Activated naive CD8-positive, alpha-beta T cell treated with anti-CD3 and anti-CD28 coated beads, Interleukin-2, amount 50 U/mL, for 24 hours (primary cell): ENCODE data around the gene DUSP8.
"Not testable (repeated sequence)": the region's sequence is repeated elsewhere in the genome, so short reads cannot be mapped to it uniquely, and the experiment has no call there.

Experiments used
- ATAC-seq: fragments of 150-1000 bp; cut with Tn5 transposase; one replicate; pipeline ENCODE4 v1.10.0; 2021
- DNase-seq: peaks from one replicate; pipeline ENCODE4 v3.0.0; 2021
- H3K27ac Mint-ChIP-seq: one replicate; pipeline ENCODE4 v1.8.0; 2021; ENCODE audit warnings: mild to moderate bottlenecking, mixed read lengths
- H3K27me3 Mint-ChIP-seq: one replicate; pipeline ENCODE4 v1.8.0; 2021; ENCODE audit warnings: mixed read lengths
- H3K36me3 Mint-ChIP-seq: one replicate; pipeline ENCODE4 v1.8.0; 2021; ENCODE audit warnings: low read depth, mixed read lengths
- H3K4me1 Mint-ChIP-seq: one replicate; pipeline ENCODE4 v1.8.0; 2021; ENCODE audit warnings: mixed read lengths
- H3K4me3 Mint-ChIP-seq: one replicate; pipeline ENCODE4 v1.8.0; 2021; ENCODE audit warnings: mild to moderate bottlenecking, moderate library complexity, mixed read lengths
- H3K9me3 Mint-ChIP-seq: one replicate; pipeline ENCODE4 v1.8.0; 2021; ENCODE audit warnings: mixed read lengths

The DUSP8 gene, protein sequence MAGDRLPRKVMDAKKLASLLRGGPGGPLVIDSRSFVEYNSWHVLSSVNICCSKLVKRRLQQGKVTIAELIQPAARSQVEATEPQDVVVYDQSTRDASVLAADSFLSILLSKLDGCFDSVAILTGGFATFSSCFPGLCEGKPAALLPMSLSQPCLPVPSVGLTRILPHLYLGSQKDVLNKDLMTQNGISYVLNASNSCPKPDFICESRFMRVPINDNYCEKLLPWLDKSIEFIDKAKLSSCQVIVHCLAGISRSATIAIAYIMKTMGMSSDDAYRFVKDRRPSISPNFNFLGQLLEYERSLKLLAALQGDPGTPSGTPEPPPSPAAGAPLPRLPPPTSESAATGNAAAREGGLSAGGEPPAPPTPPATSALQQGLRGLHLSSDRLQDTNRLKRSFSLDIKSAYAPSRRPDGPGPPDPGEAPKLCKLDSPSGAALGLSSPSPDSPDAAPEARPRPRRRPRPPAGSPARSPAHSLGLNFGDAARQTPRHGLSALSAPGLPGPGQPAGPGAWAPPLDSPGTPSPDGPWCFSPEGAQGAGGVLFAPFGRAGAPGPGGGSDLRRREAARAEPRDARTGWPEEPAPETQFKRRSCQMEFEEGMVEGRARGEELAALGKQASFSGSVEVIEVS

DNA sequence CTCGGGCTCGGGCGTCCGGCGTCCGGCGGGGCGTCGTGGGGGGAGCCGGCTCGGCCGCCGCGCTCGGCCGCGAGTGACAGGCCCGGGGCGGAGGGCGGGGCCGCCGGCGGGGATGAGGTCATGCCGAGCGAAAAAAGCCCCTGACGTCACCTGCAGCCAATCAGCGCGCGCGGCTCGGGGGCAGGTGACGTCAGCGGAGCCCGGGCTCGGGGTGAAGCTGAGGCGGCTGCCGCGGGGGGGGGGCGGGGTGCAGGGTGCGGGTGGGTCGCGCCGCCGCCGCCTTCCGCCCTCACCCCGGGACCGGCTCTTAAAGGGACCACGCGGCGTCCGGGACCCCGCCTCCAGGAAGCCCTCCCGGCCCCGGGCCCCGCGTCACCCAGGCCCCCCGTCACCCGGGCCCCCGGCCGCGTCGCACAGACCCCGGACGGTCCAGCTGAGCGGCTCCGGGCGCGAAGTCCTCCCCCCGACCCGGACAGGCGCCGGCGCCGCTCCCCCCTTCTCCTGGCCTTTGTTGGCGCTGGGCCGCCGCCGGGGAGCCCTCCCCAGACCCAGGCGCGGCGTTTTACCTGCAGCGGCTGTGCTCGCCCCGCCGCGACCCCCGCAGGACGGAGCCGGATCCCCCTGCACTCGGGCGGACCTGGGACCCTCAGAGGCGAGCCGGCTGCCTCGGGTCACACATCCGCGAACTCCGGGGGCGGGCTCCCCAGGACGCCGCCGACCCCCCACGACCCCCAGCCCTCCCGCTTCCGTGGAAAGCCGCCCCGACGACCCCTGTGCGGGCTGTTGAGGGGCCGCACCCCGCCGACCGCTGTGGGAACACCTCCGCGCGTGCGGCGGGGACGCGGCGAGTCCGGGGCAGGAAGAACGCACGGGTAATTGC lies at the start of gene DUSP8:
DUSP8 (minus strand) TSS at position 75 of the 880 bp plus-strand sequence. CDS start 6,445 bp downstream, outside the sequence.
- DNase-seq: peak; percentile 93

DNA sequence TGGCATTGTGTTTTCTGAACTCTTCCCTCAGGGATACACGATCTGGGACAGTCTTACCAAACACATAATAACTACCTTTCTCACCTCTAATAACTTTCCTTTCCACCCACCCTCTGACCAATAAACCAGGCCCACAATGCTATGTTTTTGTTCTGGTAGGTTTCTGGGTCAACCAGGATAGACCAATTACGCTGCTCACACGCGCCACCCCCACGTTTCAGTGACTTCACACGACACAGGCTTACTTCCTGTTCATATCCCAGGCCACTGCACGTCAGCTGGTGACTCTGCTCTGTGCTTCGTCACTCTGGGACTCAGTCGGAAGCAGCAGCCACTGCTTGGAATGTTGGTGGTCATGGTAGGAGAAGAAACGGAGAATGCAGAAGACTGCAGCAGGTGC lies 47.4 kb upstream of the DUSP8 start:
- no peak overlapping the region for H3K27ac Mint-ChIP-seq
- ATAC-seq: peak; percentile 61
- H3K4me1 Mint-ChIP-seq: peaks cover 4% of the 10 kb centered on the region
- no peak for DNase-seq
- H3K4me3 Mint-ChIP-seq: no peak overlapping the region
- no peaks in the 10 kb centered on the region for H3K36me3 Mint-ChIP-seq
- no peaks in the 10 kb centered on the region for H3K9me3 Mint-ChIP-seq
- peaks cover 19% of the 10 kb centered on the region for H3K27me3 Mint-ChIP-seq

More for the DNA sequence above, at the start of gene DUSP8:
- Mint-ChIP-seq H3K27ac (no peak within 1 kb of the TSS), H3K9me3 (no peaks in the 10 kb centered on the region), H3K36me3 (no peaks in the 10 kb centered on the region), H3K4me1 (peaks cover 16% of the 10 kb centered on the region), H3K27me3 (peaks cover 18% of the 10 kb centered on the region), H3K4me3 (peak within 1 kb of the TSS; percentile 42)
- ATAC-seq: peak; percentile 44

DNA sequence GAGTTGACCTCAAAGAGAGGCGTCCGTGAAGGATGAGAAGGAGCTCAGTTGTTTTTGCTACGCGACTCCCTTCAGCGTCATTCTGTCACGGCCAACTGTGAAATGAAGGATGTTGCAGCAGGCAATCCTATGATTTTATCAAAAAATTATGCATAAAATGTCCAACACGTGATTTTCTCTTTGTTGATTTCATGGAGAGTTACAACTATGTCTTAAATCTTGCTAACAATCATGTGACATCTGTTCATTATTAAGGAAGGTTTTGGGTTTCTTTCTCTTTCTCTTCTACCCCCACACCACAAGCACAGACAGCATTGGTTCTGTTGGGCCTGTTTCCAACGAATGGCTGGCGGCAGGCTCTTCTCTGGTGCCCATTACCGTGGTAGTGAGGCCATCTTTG lies 46.2 kb upstream of the DUSP8 start:
- Mint-ChIP-seq H3K27ac (no peak overlapping the region), H3K36me3 (no peaks in the 10 kb centered on the region), H3K4me3 (no peak overlapping the region), H3K4me1 (peaks cover 4% of the 10 kb centered on the region), H3K27me3 (peaks cover 17% of the 10 kb centered on the region), H3K9me3 (no peaks in the 10 kb centered on the region)
- ATAC-seq (no peak), DNase-seq (no peak)

DNA sequence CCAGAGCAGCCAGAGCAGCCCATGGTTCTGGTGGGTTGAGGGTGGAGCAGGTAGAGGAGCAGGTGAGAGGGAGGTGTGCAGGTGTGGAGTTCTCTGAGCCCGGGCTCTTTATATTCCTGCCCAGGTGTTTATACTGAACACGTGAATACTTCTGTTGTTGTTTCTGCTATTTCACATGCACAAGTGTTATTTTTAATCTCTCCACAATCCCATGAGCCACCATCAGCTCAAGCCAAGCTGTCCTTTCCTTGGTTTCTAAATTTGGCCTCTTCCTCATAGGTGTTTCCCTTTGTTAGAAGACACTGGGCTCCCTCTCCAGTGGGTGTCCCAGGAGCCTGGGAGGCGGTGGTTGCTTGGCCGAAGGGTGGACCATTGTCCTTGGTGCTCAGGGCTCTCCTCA lies 36.3 kb upstream of the DUSP8 start, which contains the start of gene KRTAP5-3:
KRTAP5-3 (minus strand) TSS at position 101 of the 400 bp plus-strand sequence; CDS start at position 23, 78 bp downstream.
- no peak within 1 kb of the TSS for H3K27ac Mint-ChIP-seq
- peaks cover 2% of the 10 kb centered on the region for H3K4me1 Mint-ChIP-seq
- no peak for ATAC-seq
- H3K9me3 Mint-ChIP-seq: no peaks in the 10 kb centered on the region
- no peak within 1 kb of the TSS for H3K4me3 Mint-ChIP-seq
- DNase-seq: no peak
- no peaks in the 10 kb centered on the region for H3K36me3 Mint-ChIP-seq
- peaks cover 26% of the 10 kb centered on the region for H3K27me3 Mint-ChIP-seq

DNA sequence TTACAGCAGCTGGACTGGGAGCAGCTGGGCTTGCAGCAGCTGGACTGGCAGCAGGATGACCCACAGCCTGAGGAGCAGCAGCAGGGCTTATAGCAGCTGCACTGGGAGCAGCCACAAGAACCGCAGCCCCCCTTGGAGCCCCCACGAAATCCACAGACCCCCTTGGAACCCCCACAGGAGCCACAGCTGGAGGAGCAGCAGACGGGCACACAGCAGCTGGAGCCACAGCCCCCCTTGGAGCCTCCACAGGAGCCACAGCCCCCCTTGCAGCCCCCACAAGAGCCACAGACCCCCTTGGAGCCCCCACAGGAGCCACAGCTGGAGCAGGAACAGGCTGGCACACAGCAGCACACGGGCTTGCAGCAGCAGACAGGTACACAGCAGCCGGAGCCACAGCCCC lies 35.8 kb upstream of the DUSP8 start:
- H3K9me3 Mint-ChIP-seq, H3K4me1 Mint-ChIP-seq, DNase-seq, ATAC-seq, H3K36me3 Mint-ChIP-seq, H3K27ac Mint-ChIP-seq, H3K4me3 Mint-ChIP-seq: not testable (repeated sequence)
- H3K27me3 Mint-ChIP-seq: peaks cover 30% of the 10 kb centered on the region

DNA sequence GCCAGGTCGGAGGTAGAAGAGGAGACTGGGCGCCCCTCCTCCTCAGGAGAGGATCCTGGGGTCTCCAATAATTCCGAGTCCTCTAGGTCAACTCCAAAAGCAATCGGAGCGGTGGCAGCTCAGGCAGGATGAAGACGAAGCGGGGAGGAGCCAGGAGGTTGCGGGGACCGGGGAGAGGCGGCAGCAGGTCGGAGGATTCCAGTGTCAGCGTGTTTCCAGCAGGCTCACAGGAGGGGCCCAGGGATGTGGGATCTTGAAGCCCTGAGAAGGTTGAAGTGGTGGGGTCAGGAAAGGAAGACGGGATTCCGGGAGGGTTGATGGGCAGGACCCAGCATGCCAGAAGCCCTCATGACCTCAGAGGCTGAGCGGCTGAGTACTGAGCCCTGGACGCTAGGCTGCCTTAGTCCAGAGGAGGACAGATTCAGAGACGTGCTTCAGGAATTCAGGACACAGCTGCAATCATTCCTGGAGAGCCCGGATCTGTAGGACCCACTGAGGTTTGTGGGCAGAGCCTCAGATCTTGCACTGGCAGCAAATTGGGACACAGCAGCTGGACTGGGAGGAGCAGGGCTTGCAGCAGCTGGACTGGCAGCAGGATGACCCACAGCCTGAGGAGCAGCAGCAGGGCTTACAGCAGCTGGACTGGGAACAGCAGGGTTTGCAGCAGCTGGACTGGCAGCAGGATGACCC lies 35.2 kb upstream of the DUSP8 start:
- not testable (repeated sequence) for H3K4me1 Mint-ChIP-seq, ATAC-seq, H3K9me3 Mint-ChIP-seq, H3K36me3 Mint-ChIP-seq, H3K4me3 Mint-ChIP-seq, H3K27ac Mint-ChIP-seq, DNase-seq
- peaks cover 31% of the 10 kb centered on the region for H3K27me3 Mint-ChIP-seq

DNA sequence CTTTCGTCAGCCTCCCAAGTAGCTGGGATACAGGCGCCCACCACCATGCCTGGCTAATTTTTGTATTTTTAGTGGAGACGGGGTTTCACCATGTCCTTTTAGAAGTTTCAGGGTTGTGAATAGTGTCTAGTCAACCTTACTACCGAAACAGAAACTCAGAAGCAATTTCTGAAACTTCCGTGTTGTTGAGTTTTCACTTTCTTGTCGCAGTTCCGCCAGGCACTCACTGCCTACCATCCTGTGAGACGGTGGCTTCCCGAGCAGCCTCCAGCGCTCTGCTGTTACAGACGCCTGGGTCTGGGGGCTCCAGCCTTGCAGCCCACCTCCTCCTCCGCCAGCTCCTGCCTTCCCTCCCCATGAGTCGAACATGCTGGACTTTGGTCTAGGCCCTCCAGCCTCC lies 33.9 kb upstream of the DUSP8 start:
- DNase-seq, H3K9me3 Mint-ChIP-seq, H3K36me3 Mint-ChIP-seq, H3K4me1 Mint-ChIP-seq, H3K27ac Mint-ChIP-seq, ATAC-seq, H3K4me3 Mint-ChIP-seq: not testable (repeated sequence)
- H3K27me3 Mint-ChIP-seq: peaks cover 35% of the 10 kb centered on the region

DNA sequence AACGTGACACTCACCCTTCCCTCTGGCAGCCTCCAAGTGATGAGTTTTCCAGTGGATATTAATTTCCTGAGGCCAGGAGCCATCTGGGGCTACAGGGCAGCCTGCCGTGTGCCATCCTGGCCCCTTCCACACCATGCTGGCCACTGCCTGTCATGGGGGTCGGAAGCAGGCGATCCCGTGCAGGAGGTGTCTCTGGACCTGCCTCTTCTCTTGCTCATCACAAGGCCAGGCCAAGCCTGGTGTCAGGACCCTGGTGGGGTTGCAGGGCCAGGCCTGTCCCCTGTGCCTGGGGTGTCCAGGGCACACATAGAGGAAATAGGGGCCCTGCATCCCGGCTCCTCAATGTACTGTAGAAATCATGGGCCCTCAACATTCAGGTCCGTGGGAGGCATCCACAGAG lies 32.6 kb upstream of the DUSP8 start:
- H3K27ac Mint-ChIP-seq: no peak overlapping the region
- H3K36me3 Mint-ChIP-seq: no peaks in the 10 kb centered on the region
- H3K27me3 Mint-ChIP-seq: peaks cover 33% of the 10 kb centered on the region
- DNase-seq: no peak
- peaks cover 2% of the 10 kb centered on the region for H3K4me1 Mint-ChIP-seq
- no peak for ATAC-seq
- H3K4me3 Mint-ChIP-seq: no peak overlapping the region
- no peaks in the 10 kb centered on the region for H3K9me3 Mint-ChIP-seq

DNA sequence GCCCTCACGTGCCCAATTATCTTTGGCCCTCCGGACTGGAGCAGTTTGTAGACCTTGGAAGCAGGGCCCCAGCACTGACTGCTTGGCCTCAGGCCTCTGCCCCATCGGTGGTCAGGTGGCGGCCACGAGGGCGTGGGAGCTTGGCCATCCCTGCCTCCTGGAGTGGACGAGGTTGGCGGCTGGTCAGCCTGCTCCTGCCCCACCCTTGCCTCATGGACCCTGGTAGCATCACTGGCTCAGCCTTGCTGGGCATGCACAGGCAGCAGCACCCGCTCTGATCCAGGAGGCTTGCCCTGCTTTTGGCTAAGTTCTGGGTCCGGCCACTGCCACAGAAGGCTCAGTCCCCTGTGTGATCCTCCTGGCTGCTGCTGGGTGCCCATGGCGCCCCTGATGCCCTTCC lies 32.1 kb upstream of the DUSP8 start:
- Mint-ChIP-seq H3K4me1 (peaks cover 2% of the 10 kb centered on the region), H3K4me3 (no peak overlapping the region), H3K9me3 (no peaks in the 10 kb centered on the region), H3K27ac (no peak overlapping the region), H3K27me3 (peaks cover 33% of the 10 kb centered on the region), H3K36me3 (no peaks in the 10 kb centered on the region)
- DNase-seq: no peak
- no peak for ATAC-seq

DNA sequence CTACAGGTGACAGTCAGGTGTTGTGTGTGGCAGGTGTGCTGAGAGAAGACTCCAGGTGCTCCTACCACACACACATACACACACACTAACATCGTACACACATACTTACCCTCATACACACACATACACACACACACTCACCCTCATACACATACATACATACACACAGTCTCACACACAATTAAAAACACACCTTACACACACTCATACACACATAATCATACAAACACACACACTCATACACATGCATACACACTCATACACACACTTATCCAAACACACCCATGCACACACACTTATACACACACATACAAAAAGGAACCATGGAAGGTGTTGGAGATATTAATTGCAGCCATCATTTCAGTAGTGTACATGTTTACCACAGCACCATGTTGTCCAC lies 31.6 kb upstream of the DUSP8 start:
- H3K9me3 Mint-ChIP-seq: no peaks in the 10 kb centered on the region
- H3K4me1 Mint-ChIP-seq: peaks cover 2% of the 10 kb centered on the region
- H3K36me3 Mint-ChIP-seq: no peaks in the 10 kb centered on the region
- ATAC-seq: no peak
- no peak overlapping the region for H3K4me3 Mint-ChIP-seq
- no peak for DNase-seq
- H3K27me3 Mint-ChIP-seq: peaks cover 34% of the 10 kb centered on the region
- H3K27ac Mint-ChIP-seq: no peak overlapping the region

DNA sequence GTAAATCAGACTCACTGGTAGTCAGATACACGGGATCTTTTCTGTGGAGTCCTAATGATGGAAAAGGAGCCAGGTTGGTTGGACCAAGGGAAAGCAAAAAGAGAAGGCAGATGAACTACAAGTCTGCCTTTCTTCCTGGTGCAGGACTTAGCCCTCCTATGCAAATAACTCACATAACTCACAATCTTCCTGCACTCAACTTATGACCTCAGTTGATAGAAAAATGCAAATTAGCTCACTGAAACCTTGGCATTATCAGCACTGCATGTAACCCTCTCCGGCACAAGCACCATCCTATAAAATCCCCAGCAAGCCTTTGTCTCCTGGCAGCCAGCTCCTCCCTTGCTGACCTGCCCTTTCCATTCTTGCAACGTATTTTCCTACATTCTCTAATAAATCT lies 29.6 kb upstream of the DUSP8 start:
- H3K36me3 Mint-ChIP-seq, H3K9me3 Mint-ChIP-seq, H3K27ac Mint-ChIP-seq, DNase-seq, ATAC-seq, H3K4me1 Mint-ChIP-seq, H3K4me3 Mint-ChIP-seq: not testable (repeated sequence)
- H3K27me3 Mint-ChIP-seq: peaks cover 36% of the 10 kb centered on the region

DNA sequence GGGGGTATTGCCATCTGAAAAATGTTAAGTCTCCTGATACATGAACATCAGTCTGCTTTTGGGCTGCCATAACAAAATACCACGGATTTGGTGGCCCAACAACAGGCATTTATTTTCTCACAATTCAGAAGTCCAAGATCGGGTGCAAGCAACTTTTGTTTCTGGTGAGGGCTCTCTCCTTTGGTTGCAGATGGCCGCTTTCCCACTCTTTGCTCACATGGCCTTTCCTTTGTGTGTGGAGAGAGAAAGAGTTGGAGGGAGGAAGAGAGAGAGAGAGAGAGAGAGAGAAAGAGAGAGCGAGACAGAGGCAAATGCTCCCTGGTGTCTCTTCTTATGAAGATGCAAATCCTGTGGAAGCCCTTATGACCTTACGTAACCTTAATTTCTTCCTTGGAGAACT lies 28.6 kb upstream of the DUSP8 start:
- H3K27me3 Mint-ChIP-seq: peaks cover 36% of the 10 kb centered on the region

DNA sequence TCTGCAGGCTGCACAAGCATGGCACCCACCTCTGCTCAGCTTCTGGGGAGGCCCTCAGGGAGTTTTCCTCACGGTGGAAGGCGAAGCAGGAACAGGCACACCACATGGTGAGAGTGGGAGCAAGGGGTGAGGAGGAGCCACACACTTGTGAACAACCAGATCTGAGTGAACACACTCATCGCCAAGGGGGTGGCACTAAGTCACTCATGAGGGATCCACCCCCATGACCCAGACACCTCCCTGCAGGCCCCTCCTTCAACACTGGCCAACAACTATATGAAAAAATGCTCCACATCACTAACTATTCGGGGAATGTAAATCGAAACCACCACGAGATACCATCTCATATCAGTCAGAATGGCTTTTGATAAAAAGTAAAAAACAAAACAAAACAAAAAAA lies 26.7 kb upstream of the DUSP8 start:
- DNase-seq (no peak), ATAC-seq (no peak)
- H3K27ac Mint-ChIP-seq: no peak overlapping the region
- H3K27me3 Mint-ChIP-seq: peaks cover 42% of the 10 kb centered on the region
- H3K36me3 Mint-ChIP-seq: no peaks in the 10 kb centered on the region
- no peak overlapping the region for H3K4me3 Mint-ChIP-seq
- peaks cover 2% of the 10 kb centered on the region for H3K4me1 Mint-ChIP-seq
- no peaks in the 10 kb centered on the region for H3K9me3 Mint-ChIP-seq

More for the DNA sequence above, 28.6 kb upstream of the DUSP8 start:
- no peaks in the 10 kb centered on the region for H3K4me1 Mint-ChIP-seq
- no peaks in the 10 kb centered on the region for H3K36me3 Mint-ChIP-seq
- no peak overlapping the region for H3K4me3 Mint-ChIP-seq
- H3K27ac Mint-ChIP-seq: no peak overlapping the region
- DNase-seq: no peak
- H3K9me3 Mint-ChIP-seq: no peaks in the 10 kb centered on the region
- ATAC-seq: no peak

DNA sequence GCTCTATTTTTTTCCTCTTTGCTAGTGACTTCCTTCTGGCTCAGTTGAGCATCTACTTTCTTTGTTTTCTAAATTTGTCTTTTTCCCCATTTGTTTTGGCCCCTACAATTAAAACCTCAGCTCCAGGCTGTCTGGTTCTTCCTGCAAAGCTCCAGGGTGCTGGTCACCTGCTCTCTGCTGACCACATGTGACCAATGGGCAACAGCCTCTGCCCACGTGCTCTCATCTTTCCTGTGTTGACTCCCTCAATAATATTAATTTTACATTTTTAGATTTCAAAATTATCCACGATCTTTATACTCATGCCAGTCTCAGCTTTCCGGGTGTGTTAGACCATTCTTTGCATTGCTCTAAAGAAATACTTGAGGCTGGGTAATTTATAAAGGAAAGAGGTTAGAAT lies 26.3 kb upstream of the DUSP8 start:
- DNase-seq, H3K9me3 Mint-ChIP-seq, H3K27ac Mint-ChIP-seq, ATAC-seq, H3K4me3 Mint-ChIP-seq, H3K36me3 Mint-ChIP-seq, H3K4me1 Mint-ChIP-seq: not testable (repeated sequence)
- peaks cover 39% of the 10 kb centered on the region for H3K27me3 Mint-ChIP-seq
